CD4-positive, alpha-beta memory T cell (primary cell): ENCODE results near the gene TMEM115. TPM values are rescaled to one million over a fixed set of nuclear protein-coding genes. Genes with fewer than 3 reads are reported as not detected.
A peak's percentile ranks its signal among the peaks of the same experiment; 100 is the strongest.

Experiments used
- CTCF ChIA-PET: fragments of 350-600 bp; sonication (Branson Sonifier 250); formaldehyde crosslinking; loops from one replicate; lab custom pipeline; 2021; ENCODE audit warnings: inconsistent platforms; ENCODE audit not compliant: partially characterized antibody; lab: Charles Lee
- POLR2A ChIA-PET: fragments of 350-600 bp; sonication (Branson Sonifier 250); formaldehyde crosslinking; loops from one replicate; lab custom pipeline; 2021; ENCODE audit not compliant: partially characterized antibody; lab: Charles Lee
- DNase-seq, 5 donors: peaks; one replicate each; pipeline versions ENCODE4 v3.0.0 to v3.0.0-alpha.2; 2020 to 2022; ENCODE audit warnings: mixed read lengths in 1 of 5
- H3K27ac ChIP-seq: one replicate; pipeline ENCODE4 v1.7.0; 2013; ENCODE audit warnings: low read depth, low read length
- H3K27me3 ChIP-seq: 2 replicates; pipeline ENCODE4 v1.7.0; 2013; ENCODE audit warnings: mild to moderate bottlenecking, low read length, moderate library complexity; ENCODE audit not compliant: insufficient read depth
- H3K36me3 ChIP-seq: 2 replicates; pipeline ENCODE4 v1.7.0; 2013; ENCODE audit warnings: mild to moderate bottlenecking, low read length, moderate library complexity; ENCODE audit not compliant: insufficient read depth
- H3K4me1 ChIP-seq: 2 replicates; pipeline ENCODE4 v1.7.0; 2013; ENCODE audit warnings: mild to moderate bottlenecking, low read length, moderate library complexity; ENCODE audit not compliant: insufficient read depth
- H3K4me3 ChIP-seq, 2 donors: one replicate each; pipeline ENCODE4 v1.7.0; 2013; ENCODE audit warnings: low read length in 2 of 2, mild to moderate bottlenecking in 1 of 2
- H3K9me3 ChIP-seq, 2 donors: one replicate each; pipeline ENCODE4 v1.7.0; 2013; ENCODE audit warnings: low read length in 2 of 2, control low read depth in 1 of 2; ENCODE audit not compliant: control insufficient read depth in 1 of 2
- H3K27ac Mint-ChIP-seq, 7 donors: one replicate each; pipeline ENCODE4 v1.8.0; 2020 to 2021; ENCODE audit warnings: mixed read lengths in 7 of 7, mild to moderate bottlenecking in 6 of 7, inconsistent platforms in 3 of 7, moderate library complexity in 3 of 7
- H3K27me3 Mint-ChIP-seq, 2 donors: one replicate each; pipeline ENCODE4 v1.8.0; 2020 to 2021; ENCODE audit warnings: mixed read lengths in 2 of 2
- H3K36me3 Mint-ChIP-seq, 2 donors: one replicate each; pipeline ENCODE4 v1.8.0; 2020 to 2021; ENCODE audit warnings: mixed read lengths in 2 of 2, inconsistent platforms in 1 of 2, mild to moderate bottlenecking in 1 of 2
- H3K4me1 Mint-ChIP-seq, 4 donors: one replicate each; pipeline ENCODE4 v1.8.0; 2020 to 2021; ENCODE audit warnings: mixed read lengths in 4 of 4, mild to moderate bottlenecking in 1 of 4
- H3K4me3 Mint-ChIP-seq, 8 donors: one replicate each; pipeline ENCODE4 v1.8.0; 2020 to 2021; ENCODE audit warnings: mixed read lengths in 8 of 8, mild to moderate bottlenecking in 7 of 8, moderate library complexity in 6 of 8, inconsistent platforms in 3 of 8
- H3K9me3 Mint-ChIP-seq, 8 donors: one replicate each; pipeline ENCODE4 v1.8.0; 2020 to 2021; ENCODE audit warnings: mixed read lengths in 8 of 8, mild to moderate bottlenecking in 5 of 8, inconsistent platforms in 3 of 8, moderate library complexity in 1 of 8
- intact Hi-C: fragments of 100-400 bp; cut with micrococcal nuclease; formaldehyde crosslinking; loops from one replicate; pipeline ENCODE4 v1.15.1; 2023
- polyA plus RNA-seq, 2 donors: library from polyadenylated mRNA; unstranded; fragments of 300-500 nt; fragmentation: Illumina TruSeq; gene quantifications; one replicate each; pipeline ENCODE4 v1.2.3, GENCODE V29; 2021
- total RNA-seq, 2 experiments: library from RNA; stranded (reverse); gene quantifications; one replicate each; pipeline ENCODE4 v1.2.3, GENCODE V29; 2021

Gene TMEM115, protein sequence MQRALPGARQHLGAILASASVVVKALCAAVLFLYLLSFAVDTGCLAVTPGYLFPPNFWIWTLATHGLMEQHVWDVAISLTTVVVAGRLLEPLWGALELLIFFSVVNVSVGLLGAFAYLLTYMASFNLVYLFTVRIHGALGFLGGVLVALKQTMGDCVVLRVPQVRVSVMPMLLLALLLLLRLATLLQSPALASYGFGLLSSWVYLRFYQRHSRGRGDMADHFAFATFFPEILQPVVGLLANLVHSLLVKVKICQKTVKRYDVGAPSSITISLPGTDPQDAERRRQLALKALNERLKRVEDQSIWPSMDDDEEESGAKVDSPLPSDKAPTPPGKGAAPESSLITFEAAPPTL
- total RNA-seq (10 to 100 TPM; 31.1 to 34.6 TPM), polyA plus RNA-seq (10 to 100 TPM; 28.6 to 38.4 TPM)

DNA sequence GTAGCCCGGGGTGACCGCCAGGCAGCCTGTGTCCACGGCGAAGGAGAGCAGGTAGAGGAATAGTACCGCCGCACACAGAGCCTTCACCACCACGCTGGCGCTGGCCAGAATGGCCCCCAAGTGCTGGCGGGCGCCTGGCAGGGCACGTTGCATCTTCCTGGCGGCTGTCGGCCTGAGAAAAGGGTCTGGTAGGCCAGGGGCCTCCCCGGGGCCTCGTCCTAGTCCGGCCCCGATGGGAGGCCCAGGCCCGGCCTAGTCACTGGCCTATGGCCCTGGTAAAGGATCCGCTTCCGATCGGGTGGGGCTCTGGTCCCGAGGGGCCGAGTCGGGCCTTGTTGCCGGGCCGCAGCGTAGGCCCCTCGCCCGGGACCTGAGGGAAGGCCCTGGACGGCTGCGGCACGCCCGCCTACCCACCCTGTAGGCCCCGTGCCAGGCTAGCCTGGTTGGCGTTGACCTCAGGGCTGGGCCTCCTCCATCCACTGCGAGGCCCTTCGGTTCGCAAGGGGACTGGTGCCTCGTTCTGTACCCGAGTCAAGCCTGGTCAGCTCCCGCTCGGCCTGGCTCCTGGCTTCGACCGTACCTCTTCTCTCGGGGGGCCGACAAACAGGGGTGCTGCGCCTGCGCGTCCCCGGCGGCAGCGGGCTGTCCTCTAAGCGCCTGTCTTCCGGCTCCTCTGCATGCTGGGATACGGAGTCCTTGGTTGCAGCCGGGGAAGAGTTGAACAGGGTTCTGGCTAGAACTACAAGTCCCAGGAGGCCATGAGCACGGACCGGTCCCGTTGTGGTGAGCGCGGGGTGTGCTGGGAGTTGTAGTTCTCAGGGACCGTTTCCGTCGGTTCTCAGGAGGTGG is at the start of gene TMEM115:
TMEM115 (minus strand) TSS at position 611 of the 849 bp plus-strand sequence; CDS start at position 153, 458 bp downstream.
- Histone ChIP-seq H3K9me3 (no peaks in the 10 kb centered on the region), H3K4me1 (peaks cover 44% of the 10 kb centered on the region), H3K27ac (peak within 1 kb of the TSS; percentile 97), H3K27me3 (no peaks in the 10 kb centered on the region), H3K4me3 (peak within 1 kb of the TSS; percentile 78 to 95), H3K36me3 (peaks cover 26% of the 10 kb centered on the region)
- ChIA-PET POLR2A (interaction anchor here (0.8 to 23.7 kb wide), 5 partner anchors 10 to 60 kb away, joined by 3 to 595 read pairs (median 4); partner anchors contain the start of genes CYB561D2, HYAL3, NAA80 and NPRL2), CTCF (interaction anchor here (1.0 kb wide), 1 partner anchor 13 kb away, joined by 3 read pairs; no protein-coding TSS in a partner anchor)
- Mint-ChIP-seq H3K4me1 (peaks cover 30 to 49% (median 39%) of the 10 kb centered on the region in 4 donors), H3K4me3 (peak within 1 kb of the TSS; percentile 95 to 100 (median 98)), H3K27me3 (no peaks in the 10 kb centered on the region), H3K9me3 (no peaks in the 10 kb centered on the region), H3K36me3 (peaks cover 5 to 36% of the 10 kb centered on the region in 2 donors), H3K27ac (peak within 1 kb of the TSS; percentile 96 to 98 (median 98))
- peak; percentile 93 to 99 (median 96) for DNase-seq
- intact Hi-C loops: loop anchor here (1.0 kb wide), 4 partner anchors 8 to 67 kb away; partner anchors contain the start of genes HYAL3, IFRD2, NAA80 and TUSC2

GRCh38 chr3:50408443-50408944 is 49.2 kb upstream of the TMEM115 start:
- intact Hi-C loops: no loop called here
- Histone ChIP-seq H3K9me3 (no peaks in the 10 kb centered on the region), H3K27me3 (no peaks in the 10 kb centered on the region), H3K4me3 (no peak overlapping the region), H3K27ac (no peak overlapping the region), H3K4me1 (no peaks in the 10 kb centered on the region), H3K36me3 (no peaks in the 10 kb centered on the region)
- peaks cover 0 to 3% (median 0%) of the 10 kb centered on the region in 8 donors for H3K9me3 Mint-ChIP-seq
- ChIA-PET POLR2A (no interaction called here), CTCF (no interaction called here)
- no peak overlapping the region for H3K4me3 Mint-ChIP-seq
- no peak for DNase-seq
- H3K27ac Mint-ChIP-seq: no peak overlapping the region
- peaks cover 0 to 5% of the 10 kb centered on the region in 2 donors for H3K27me3 Mint-ChIP-seq
- no peaks in the 10 kb centered on the region for H3K36me3 Mint-ChIP-seq
- no peaks in the 10 kb centered on the region for H3K4me1 Mint-ChIP-seq

GRCh38 chr3:50406487-50406886 is 47.2 kb upstream of the TMEM115 start:
- Mint-ChIP-seq H3K36me3 (no peaks in the 10 kb centered on the region), H3K27me3 (peaks cover 1 to 4% of the 10 kb centered on the region in 2 donors), H3K27ac (no peak overlapping the region), H3K4me1 (no peaks in the 10 kb centered on the region), H3K9me3 (peaks cover 0 to 3% (median 0%) of the 10 kb centered on the region in 8 donors), H3K4me3 (no peak overlapping the region)
- Histone ChIP-seq H3K4me3 (no peak overlapping the region), H3K36me3 (no peaks in the 10 kb centered on the region), H3K4me1 (no peaks in the 10 kb centered on the region), H3K27me3 (no peaks in the 10 kb centered on the region), H3K9me3 (no peaks in the 10 kb centered on the region), H3K27ac (no peak overlapping the region)
- POLR2A ChIA-PET: no interaction called here
- intact Hi-C loops: no loop called here
- no peak for DNase-seq
- CTCF ChIA-PET: no interaction called here

GRCh38 chr3:50405249-50405648 is 45.9 kb upstream of the TMEM115 start:
- H3K27ac Mint-ChIP-seq: no peak overlapping the region
- intact Hi-C loops: no loop called here
- POLR2A ChIA-PET: no interaction called here
- peaks cover 0 to 3% (median 0%) of the 10 kb centered on the region in 8 donors for H3K9me3 Mint-ChIP-seq
- Histone ChIP-seq H3K27ac (no peak overlapping the region), H3K4me1 (no peaks in the 10 kb centered on the region), H3K27me3 (no peaks in the 10 kb centered on the region), H3K36me3 (no peaks in the 10 kb centered on the region), H3K9me3 (no peaks in the 10 kb centered on the region), H3K4me3 (no peak overlapping the region)
- no peaks in the 10 kb centered on the region for H3K4me1 Mint-ChIP-seq
- no peaks in the 10 kb centered on the region for H3K36me3 Mint-ChIP-seq
- no peak overlapping the region for H3K4me3 Mint-ChIP-seq
- DNase-seq: peak in 2 of 5 donors; percentile 11 to 19
- peaks cover 1 to 4% of the 10 kb centered on the region in 2 donors for H3K27me3 Mint-ChIP-seq
- CTCF ChIA-PET: no interaction called here

GRCh38 chr3:50401978-50402595 is 42.8 kb upstream of the TMEM115 start:
- peaks cover 1 to 4% of the 10 kb centered on the region in 2 donors for H3K27me3 Mint-ChIP-seq
- H3K27ac Mint-ChIP-seq: no peak overlapping the region
- no peaks in the 10 kb centered on the region for H3K36me3 Mint-ChIP-seq
- H3K27me3 ChIP-seq: no peaks in the 10 kb centered on the region
- peaks cover 0 to 3% (median 0%) of the 10 kb centered on the region in 4 donors for H3K4me1 Mint-ChIP-seq
- ChIA-PET POLR2A (no interaction called here), CTCF (interaction anchor here (0.6 to 1.4 kb wide), 3 partner anchors 10 to 926 kb away, joined by 3 read pairs; no protein-coding TSS in a partner anchor)
- no peak overlapping the region for H3K4me3 ChIP-seq
- H3K9me3 ChIP-seq: no peaks in the 10 kb centered on the region
- peaks cover 0 to 3% (median 0%) of the 10 kb centered on the region in 8 donors for H3K9me3 Mint-ChIP-seq
- no peak overlapping the region for H3K4me3 Mint-ChIP-seq
- intact Hi-C loops: no loop called here
- no peaks in the 10 kb centered on the region for H3K4me1 ChIP-seq
- H3K36me3 ChIP-seq: no peaks in the 10 kb centered on the region
- H3K27ac ChIP-seq: no peak overlapping the region
- peak in 1 of 5 donors; percentile 3 for DNase-seq

- Mint-ChIP-seq H3K36me3 (no peaks in the 10 kb centered on the region), H3K4me3 (no peak overlapping the region), H3K9me3 (no peaks in the 10 kb centered on the region), H3K4me1 (peaks cover 0 to 4% (median 3%) of the 10 kb centered on the region in 4 donors), H3K27me3 (no peaks in the 10 kb centered on the region), H3K27ac (no peak overlapping the region)
- POLR2A ChIA-PET: no interaction called here
- Histone ChIP-seq H3K4me1 (no peaks in the 10 kb centered on the region), H3K4me3 (no peak overlapping the region), H3K9me3 (no peaks in the 10 kb centered on the region), H3K27me3 (no peaks in the 10 kb centered on the region), H3K27ac (no peak overlapping the region), H3K36me3 (no peaks in the 10 kb centered on the region)
- DNase-seq: no peak
- intact Hi-C loops: no loop called here
- CTCF ChIA-PET: no interaction called here
These were observed 37.2 kb upstream of the TMEM115 start for GRCh38 chr3:50396502-50396901.
